Left ventricle myocardium superior (tissue), 1 donor: ENCODE results near the gene C5orf34. TPM values are rescaled to one million over a fixed set of nuclear protein-coding genes. Genes with fewer than 3 reads are reported as not detected.
"Not testable (repeated sequence)": the region's sequence is repeated elsewhere in the genome, so short reads cannot be mapped to it uniquely, and the experiment has no call there.

Source experiments
- ATAC-seq: fragments of 200-7000 bp; cut with Tn5 transposase; one replicate; pipeline ENCODE4 v1.9.1; 2020; ENCODE audit warnings: mild to moderate bottlenecking, moderate library complexity
- DNase-seq: peaks from one replicate; pipeline ENCODE4 v3.0.0-alpha.2; 2020
- intact Hi-C: fragments of 100-400 bp; cut with micrococcal nuclease; formaldehyde crosslinking; loops from one replicate; pipeline ENCODE4 v1.11.0; 2022
- total RNA-seq: library from RNA; stranded (reverse); fragmentation: NEBNext Ultra II Directional; extraction: Animal tissue kit (Norgen Biotek cat#: 25700); gene quantifications from one replicate; pipeline ENCODE4 v1.2.1, GENCODE V29; 2021
- donor health status: DM: no; HTN: yes; CAD: no; lungs with severe emphysema.

The C5orf34 gene
- total RNA-seq, 1 donor from 2014 or later, result 1.0 TPM

DNA sequence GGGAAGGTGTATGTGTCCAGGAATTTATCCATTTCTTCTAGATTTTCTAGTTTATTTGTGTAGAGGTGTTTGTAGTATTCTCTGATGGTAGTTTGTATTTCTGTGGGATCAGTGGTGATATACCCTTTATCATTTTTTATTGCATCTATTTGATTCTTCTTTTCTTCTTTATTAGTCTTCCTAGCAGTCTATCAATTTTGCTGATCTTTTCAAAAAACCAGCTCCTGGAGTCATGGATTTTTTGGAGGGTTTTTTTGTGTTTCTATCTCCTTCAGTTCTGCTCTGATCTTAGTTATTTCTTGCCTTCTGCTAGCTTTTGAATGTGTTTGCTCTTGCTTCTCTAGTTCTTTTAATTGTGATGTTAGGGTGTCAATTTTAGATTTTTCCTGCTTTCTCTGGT is 73.4 kb downstream of the C5orf34 start:
- intact Hi-C loops, DNase-seq, ATAC-seq: not testable (repeated sequence)

DNA sequence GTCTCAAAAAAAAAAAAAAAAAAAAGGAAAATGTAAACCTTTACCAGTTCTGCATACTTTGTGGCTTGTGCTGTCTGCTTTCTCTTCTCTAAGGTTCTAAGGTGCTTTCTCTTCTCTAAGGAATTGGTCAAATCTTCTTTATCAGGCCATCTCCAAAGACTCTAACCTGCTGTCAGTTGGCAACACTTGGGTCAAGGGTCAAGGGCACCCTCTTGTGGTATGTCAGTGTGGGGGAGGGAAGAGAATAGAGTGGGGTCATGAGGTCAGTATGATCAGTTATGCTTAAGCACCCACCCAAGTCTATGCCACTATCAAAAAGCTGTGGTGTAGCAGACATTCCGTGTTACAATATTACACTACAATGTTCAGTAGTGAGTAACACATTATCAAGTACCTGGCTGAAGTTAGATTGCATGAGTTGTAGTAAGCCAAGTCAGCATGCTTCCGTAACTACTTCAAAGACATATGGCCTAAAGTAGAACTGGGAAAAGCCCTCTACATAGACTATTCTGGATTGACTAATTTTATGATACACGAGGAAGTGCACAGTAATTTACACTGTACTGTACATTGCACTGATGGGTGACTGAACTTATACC is 77.8 kb downstream of the C5orf34 start:
- ATAC-seq (no peak), DNase-seq (no peak)
- intact Hi-C loops, result no loop called here

Other genes with a start within 250 kb of the C5orf34 start
- gene HMGCS1, start 201.7 kb downstream of the C5orf34 start, total RNA-seq, result 25.4 TPM
- 0.55 TPM for gene CCL28, start 102.8 kb downstream of the C5orf34 start, total RNA-seq
- 4.9 TPM for gene TMEM267, start 31.3 kb downstream of the C5orf34 start, total RNA-seq
- gene PAIP1, start 41.9 kb upstream of the C5orf34 start, total RNA-seq, result 124 TPM
- gene NNT, start 88.0 kb upstream of the C5orf34 start, total RNA-seq, result 554 TPM